ENCODE data around the gene SOD2.
"Not testable (repeated sequence)": the region's sequence is repeated elsewhere in the genome, so short reads cannot be mapped to it uniquely, and the experiment has no call there.

Gene SOD2

DNA sequence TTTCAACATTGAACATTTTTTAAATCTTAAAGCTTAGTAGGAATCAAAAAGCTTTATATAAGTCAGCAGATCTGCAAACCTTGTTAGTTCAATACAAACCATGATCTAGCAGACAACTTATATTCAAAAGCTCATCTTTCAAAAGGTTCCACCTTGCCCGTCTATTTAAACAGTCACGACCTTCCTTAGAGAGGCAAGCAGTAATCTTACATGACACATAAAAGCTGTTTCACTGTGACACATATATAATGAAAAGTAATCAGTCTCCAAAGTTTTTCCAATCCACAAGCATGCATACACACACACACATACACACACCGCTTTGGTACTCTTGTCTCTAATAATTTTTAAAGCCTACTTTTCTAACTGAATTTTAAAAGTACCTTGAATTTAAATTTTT is 12.9 kb downstream of the SOD2 start:
- TF ChIP-seq, protein P1, sequence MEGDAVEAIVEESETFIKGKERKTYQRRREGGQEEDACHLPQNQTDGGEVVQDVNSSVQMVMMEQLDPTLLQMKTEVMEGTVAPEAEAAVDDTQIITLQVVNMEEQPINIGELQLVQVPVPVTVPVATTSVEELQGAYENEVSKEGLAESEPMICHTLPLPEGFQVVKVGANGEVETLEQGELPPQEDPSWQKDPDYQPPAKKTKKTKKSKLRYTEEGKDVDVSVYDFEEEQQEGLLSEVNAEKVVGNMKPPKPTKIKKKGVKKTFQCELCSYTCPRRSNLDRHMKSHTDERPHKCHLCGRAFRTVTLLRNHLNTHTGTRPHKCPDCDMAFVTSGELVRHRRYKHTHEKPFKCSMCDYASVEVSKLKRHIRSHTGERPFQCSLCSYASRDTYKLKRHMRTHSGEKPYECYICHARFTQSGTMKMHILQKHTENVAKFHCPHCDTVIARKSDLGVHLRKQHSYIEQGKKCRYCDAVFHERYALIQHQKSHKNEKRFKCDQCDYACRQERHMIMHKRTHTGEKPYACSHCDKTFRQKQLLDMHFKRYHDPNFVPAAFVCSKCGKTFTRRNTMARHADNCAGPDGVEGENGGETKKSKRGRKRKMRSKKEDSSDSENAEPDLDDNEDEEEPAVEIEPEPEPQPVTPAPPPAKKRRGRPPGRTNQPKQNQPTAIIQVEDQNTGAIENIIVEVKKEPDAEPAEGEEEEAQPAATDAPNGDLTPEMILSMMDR (conservative IDR thresholded peaks at IDR 0.05; ENCODE audit: low read length): no peak
- H3K4me3 ChIP-seq (ENCODE audit: low read length): no peak overlapping the region
- DNase-seq (ENCODE audit: low read depth): no peak

- TF ChIP-seq, protein P1 (conservative IDR thresholded peaks at IDR 0.05; ENCODE audit: low read length): no peak
- H3K4me3 ChIP-seq (ENCODE audit: low read length): no peak overlapping the region
- peak; percentile 54 for DNase-seq (ENCODE audit: low read depth)
These were observed 13.7 kb downstream of the SOD2 start for GRCh38 chr6:159679091-159680077.

DNA sequence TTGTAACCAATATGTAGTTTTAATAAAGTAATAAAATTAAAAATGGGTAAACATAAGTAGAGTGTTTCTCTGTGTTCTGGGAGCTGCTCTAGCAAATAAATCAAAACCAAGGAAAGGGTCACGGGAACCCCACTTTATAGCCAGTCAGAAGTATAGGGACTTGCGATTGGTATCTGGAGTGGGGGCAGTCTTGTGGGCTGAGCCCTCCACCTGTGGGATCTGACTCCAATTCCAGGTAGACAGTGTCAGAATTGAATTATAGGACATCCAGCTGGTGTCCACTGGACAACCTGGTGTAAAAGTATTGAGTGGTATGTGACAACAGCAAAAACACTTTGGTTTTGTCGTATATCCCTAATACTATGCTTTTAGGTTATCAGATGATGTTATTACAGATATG is 14.5 kb downstream of the SOD2 start:
- no peak overlapping the region for H3K4me3 ChIP-seq (ENCODE audit: low read length)
- TF ChIP-seq, protein P1 (conservative IDR thresholded peaks at IDR 0.05; ENCODE audit: low read length): no peak
- DNase-seq (ENCODE audit: low read depth): no peak

GRCh38 chr6:159677506-159678165 is 15.4 kb downstream of the SOD2 start:
- DNase-seq (ENCODE audit: low read depth): no peak
- TF ChIP-seq, protein P1 (conservative IDR thresholded peaks at IDR 0.05; ENCODE audit: low read length): no peak
- H3K4me3 ChIP-seq (ENCODE audit: low read length): no peak overlapping the region

GRCh38 chr6:159676890-159677505 is 16.0 kb downstream of the SOD2 start:
- TF ChIP-seq, protein P1 (conservative IDR thresholded peaks at IDR 0.05; ENCODE audit: low read length): no peak
- DNase-seq (ENCODE audit: low read depth): no peak
- H3K4me3 ChIP-seq (ENCODE audit: low read length): no peak overlapping the region

DNA sequence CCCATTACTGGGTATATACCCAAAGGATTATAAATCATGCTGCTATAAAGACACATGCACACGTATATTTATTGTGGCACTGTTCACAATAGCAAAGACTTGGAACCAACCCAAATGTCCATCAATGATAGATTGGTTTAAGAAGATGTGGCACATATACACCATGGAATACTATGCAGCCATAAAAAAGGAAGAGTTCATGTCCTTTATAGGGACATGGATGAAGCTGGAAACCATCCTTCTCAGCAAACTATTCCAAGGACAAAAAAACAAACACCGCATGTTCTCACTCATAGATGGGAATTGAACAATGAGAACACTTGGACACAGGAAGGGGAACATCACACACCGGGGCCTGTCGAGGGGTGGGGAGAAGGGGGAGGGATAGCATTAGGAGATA is 16.8 kb downstream of the SOD2 start:
- DNase-seq (ENCODE audit: low read depth); H3K4me3 ChIP-seq (ENCODE audit: low read length): not testable (repeated sequence)

DNA sequence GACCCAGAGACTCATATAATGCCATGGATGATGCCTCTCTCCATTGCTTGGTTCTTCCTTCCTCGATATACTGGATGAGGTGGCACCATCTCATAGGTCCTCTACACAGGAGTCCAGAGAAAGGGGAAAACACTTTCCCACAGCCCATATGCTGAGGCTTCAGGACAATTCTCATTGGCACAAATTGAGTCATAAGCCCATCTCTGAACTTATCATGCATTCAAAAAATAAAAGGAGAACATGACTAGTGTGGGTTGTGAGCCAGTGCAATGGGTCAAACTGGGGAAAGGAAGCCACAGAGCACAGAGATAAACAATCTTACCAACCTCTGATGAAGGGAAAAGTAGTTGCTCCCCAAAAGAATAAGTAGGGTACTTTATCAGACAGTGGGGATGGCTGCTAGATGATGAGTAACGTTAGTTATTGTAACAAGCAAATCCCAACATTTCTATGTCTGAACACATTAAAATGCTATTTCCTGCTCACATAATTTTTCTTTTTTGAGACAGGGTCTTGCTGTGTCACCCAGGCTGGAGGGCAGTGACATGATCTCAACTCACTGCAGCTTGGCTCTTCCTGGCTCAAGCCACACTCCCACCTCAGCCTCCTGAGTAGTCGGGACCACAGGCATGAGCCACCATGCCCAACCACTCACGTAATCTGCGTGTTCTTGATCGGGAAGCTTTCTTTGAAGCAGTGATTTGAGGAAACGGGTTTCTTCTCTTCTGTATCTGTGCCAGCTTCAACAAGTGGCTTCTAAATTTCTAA is 27.0 kb downstream of the SOD2 start:
- no peak for DNase-seq (ENCODE audit: low read depth)
- TF ChIP-seq, protein P1 (conservative IDR thresholded peaks at IDR 0.05; ENCODE audit: low read length): no peak
- H3K4me3 ChIP-seq (ENCODE audit: low read length): no peak overlapping the region

DNA sequence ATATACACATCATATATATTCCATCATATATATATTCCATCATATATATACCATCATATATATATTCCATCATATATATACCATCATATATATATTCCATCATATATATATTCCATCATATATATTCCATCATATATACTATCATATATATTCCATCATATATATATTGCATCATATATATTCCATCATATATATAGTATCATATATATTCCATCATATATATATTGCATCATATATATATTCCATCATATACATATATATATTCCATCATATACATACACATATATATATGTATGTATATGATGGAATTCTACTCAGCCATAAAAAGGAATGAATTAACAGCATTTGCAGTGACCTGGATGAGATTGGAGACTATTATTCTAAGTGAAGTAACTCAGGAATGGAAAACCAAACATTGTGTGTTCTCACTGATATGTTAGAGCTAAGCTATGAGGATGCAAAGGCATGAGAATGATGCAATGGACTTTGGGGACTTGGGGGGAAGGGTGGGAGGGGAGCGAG is 29.6 kb downstream of the SOD2 start:
- H3K4me3 ChIP-seq (ENCODE audit: low read length): not testable (repeated sequence)

GRCh38 chr6:159661977-159662376 is 31.1 kb downstream of the SOD2 start:
- not testable (repeated sequence) for H3K4me3 ChIP-seq (ENCODE audit: low read length); DNase-seq (ENCODE audit: low read depth)

More for the DNA sequence above, 29.6 kb downstream of the SOD2 start:
- DNase-seq (ENCODE audit: low read depth): not testable (repeated sequence)

Data from AG10803 (cell line).